ENCODE data around the gene HSPA1B.

The HSPA1B gene

GRCh38 chr6:31779908-31780307, 47.6 kb upstream of the HSPA1B start:
- H3K4me3 ChIP-seq (replicated peaks; ENCODE audit: insufficient read depth, low read length), result no peak overlapping the region
- TF ChIP-seq, protein P1, sequence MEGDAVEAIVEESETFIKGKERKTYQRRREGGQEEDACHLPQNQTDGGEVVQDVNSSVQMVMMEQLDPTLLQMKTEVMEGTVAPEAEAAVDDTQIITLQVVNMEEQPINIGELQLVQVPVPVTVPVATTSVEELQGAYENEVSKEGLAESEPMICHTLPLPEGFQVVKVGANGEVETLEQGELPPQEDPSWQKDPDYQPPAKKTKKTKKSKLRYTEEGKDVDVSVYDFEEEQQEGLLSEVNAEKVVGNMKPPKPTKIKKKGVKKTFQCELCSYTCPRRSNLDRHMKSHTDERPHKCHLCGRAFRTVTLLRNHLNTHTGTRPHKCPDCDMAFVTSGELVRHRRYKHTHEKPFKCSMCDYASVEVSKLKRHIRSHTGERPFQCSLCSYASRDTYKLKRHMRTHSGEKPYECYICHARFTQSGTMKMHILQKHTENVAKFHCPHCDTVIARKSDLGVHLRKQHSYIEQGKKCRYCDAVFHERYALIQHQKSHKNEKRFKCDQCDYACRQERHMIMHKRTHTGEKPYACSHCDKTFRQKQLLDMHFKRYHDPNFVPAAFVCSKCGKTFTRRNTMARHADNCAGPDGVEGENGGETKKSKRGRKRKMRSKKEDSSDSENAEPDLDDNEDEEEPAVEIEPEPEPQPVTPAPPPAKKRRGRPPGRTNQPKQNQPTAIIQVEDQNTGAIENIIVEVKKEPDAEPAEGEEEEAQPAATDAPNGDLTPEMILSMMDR (IDR thresholded peaks at IDR 0.05; ENCODE audit: insufficient read depth, low read length), result no peak
- TF ChIP-seq GABPA (IDR thresholded peaks at IDR 0.05; ENCODE audit: low read depth) (no peak), SPI1 (IDR thresholded peaks at IDR 0.05; ENCODE audit: borderline replicate concordance, low read depth) (no peak), POLR2AphosphoS5 (IDR thresholded peaks at IDR 0.05; ENCODE audit: low read depth) (no peak)
- TF ChIP-seq, protein P2, sequence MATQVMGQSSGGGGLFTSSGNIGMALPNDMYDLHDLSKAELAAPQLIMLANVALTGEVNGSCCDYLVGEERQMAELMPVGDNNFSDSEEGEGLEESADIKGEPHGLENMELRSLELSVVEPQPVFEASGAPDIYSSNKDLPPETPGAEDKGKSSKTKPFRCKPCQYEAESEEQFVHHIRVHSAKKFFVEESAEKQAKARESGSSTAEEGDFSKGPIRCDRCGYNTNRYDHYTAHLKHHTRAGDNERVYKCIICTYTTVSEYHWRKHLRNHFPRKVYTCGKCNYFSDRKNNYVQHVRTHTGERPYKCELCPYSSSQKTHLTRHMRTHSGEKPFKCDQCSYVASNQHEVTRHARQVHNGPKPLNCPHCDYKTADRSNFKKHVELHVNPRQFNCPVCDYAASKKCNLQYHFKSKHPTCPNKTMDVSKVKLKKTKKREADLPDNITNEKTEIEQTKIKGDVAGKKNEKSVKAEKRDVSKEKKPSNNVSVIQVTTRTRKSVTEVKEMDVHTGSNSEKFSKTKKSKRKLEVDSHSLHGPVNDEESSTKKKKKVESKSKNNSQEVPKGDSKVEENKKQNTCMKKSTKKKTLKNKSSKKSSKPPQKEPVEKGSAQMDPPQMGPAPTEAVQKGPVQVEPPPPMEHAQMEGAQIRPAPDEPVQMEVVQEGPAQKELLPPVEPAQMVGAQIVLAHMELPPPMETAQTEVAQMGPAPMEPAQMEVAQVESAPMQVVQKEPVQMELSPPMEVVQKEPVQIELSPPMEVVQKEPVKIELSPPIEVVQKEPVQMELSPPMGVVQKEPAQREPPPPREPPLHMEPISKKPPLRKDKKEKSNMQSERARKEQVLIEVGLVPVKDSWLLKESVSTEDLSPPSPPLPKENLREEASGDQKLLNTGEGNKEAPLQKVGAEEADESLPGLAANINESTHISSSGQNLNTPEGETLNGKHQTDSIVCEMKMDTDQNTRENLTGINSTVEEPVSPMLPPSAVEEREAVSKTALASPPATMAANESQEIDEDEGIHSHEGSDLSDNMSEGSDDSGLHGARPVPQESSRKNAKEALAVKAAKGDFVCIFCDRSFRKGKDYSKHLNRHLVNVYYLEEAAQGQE (IDR thresholded peaks at IDR 0.05; ENCODE audit: insufficient replicate concordance, low read depth), result no peak
- H3K27ac ChIP-seq (replicated peaks), result no peak overlapping the region
- no peak for DNase-seq (ENCODE audit: low read depth in 1 of 2, low spot score in 1 of 2)
- H3K27me3 ChIP-seq (ENCODE audit: insufficient read depth, poor library complexity, severe bottlenecking), result no peaks in the 10 kb centered on the region

- Histone ChIP-seq H3K4me3 (replicated peaks; ENCODE audit: insufficient read depth, low read length) (no peak overlapping the region), H3K27ac (replicated peaks) (no peak overlapping the region)
- TF ChIP-seq, protein P1 (IDR thresholded peaks at IDR 0.05; ENCODE audit: insufficient read depth, low read length), result no peak
- no peak for TF ChIP-seq SPI1 (IDR thresholded peaks at IDR 0.05; ENCODE audit: borderline replicate concordance, low read depth)
- TF ChIP-seq POLR2AphosphoS5 (IDR thresholded peaks at IDR 0.05; ENCODE audit: low read depth), result no peak
- no peak for TF ChIP-seq GABPA (IDR thresholded peaks at IDR 0.05; ENCODE audit: low read depth)
- TF ChIP-seq, protein P2 (IDR thresholded peaks at IDR 0.05; ENCODE audit: insufficient replicate concordance, low read depth), result no peak
Measured at GRCh38 chr6:31780507-31781243, 46.9 kb upstream of the HSPA1B start.

DNA sequence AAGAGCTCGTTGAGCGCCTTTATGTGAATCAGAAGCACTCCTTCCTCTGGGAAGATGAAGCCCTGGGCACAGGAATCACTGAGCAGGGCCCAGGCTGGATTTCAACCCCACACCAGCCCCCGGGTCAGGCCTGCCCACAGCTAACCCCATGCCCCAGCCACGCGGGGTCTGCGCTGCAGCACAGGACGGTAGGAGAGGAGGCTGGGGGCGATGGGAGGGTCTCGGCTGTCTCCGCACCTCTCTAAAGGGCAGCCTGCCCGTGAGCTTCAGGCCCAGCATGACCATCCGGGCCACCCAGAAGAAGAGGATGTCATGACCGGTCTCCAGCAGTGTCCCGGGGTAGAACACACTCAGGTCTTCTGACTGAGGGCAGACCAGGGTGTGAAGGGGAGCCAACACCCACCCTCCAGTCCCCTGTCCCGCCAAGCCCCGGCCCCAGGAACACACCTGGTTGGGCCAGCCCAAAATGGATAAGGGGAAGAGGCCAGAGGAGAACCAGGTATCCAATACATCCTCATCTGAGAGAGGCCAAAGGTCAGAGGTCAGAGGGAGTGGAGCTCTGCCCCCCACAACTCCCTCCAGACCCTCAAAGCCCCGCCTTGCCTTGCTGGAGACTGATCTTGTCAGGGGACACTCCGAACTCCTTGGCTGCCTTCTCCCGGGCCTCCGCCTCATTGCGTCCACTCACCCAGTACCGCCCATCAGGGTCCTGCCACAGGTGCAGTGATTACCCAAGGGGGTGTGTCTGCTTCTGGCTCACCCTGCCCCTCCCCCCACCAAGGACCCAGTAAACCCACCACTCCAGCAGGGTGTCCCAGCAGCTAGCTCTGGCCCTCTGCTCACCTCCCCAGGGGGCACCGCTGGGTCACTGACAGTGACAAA, 46.1 kb upstream of the HSPA1B start:
- no peaks in the 10 kb centered on the region for H3K27me3 ChIP-seq (ENCODE audit: insufficient read depth, poor library complexity, severe bottlenecking)
- H3K27ac ChIP-seq (replicated peaks), result no peak overlapping the region

More at GRCh38 chr6:31780507-31781243, 46.9 kb upstream of the HSPA1B start:
- H3K27me3 ChIP-seq (ENCODE audit: insufficient read depth, poor library complexity, severe bottlenecking), result no peaks in the 10 kb centered on the region
- DNase-seq (ENCODE audit: low read depth in 1 of 2, low spot score in 1 of 2), result no peak

More for the DNA sequence above, 46.1 kb upstream of the HSPA1B start:
- no peak for DNase-seq (ENCODE audit: low read depth in 1 of 2, low spot score in 1 of 2)
- TF ChIP-seq POLR2AphosphoS5 (IDR thresholded peaks at IDR 0.05; ENCODE audit: low read depth) (no peak), SPI1 (IDR thresholded peaks at IDR 0.05; ENCODE audit: borderline replicate concordance, low read depth) (no peak), GABPA (IDR thresholded peaks at IDR 0.05; ENCODE audit: low read depth) (no peak)
- TF ChIP-seq, protein P2 (IDR thresholded peaks at IDR 0.05; ENCODE audit: insufficient replicate concordance, low read depth), result no peak
- TF ChIP-seq, protein P1 (IDR thresholded peaks at IDR 0.05; ENCODE audit: insufficient read depth, low read length), result no peak
- no peak overlapping the region for H3K4me3 ChIP-seq (replicated peaks; ENCODE audit: insufficient read depth, low read length)
